MM.1S (cell line): Measurements from ENCODE around the gene ATG4B.

Source experiments
- DNase-seq: peaks from one replicate; pipeline ENCODE4 v3.0.0-alpha.2; 2015
- H2AFZ ChIP-seq: fragments of 300-600 bp; sonication (generic); 2 replicates; pipeline ENCODE4 v1.6.0; 2016; ENCODE audit warnings: antibody characterized with exemption, low read length
- H3F3A ChIP-seq: fragments of 300-600 bp; sonication (generic); 2 replicates; pipeline ENCODE4 v1.6.1; 2016; ENCODE audit warnings: mild to moderate bottlenecking, antibody characterized with exemption, low read length, moderate library complexity, mixed read lengths; ENCODE audit not compliant: insufficient read depth
- H3K27ac ChIP-seq: fragments of 300-600 bp; sonication (generic); 2 replicates; pipeline ENCODE4 v1.5.1; 2016; ENCODE audit warnings: mild to moderate bottlenecking, low read length
- H3K27me3 ChIP-seq: fragments of 300-600 bp; sonication (generic); replicated peaks from 2 replicates; pipeline ENCODE4 v1.6.0; 2016; ENCODE audit warnings: low read length; ENCODE audit not compliant: insufficient read depth
- H3K36me3 ChIP-seq: fragments of 300-600 bp; sonication (generic); replicated peaks from 2 replicates; pipeline ENCODE4 v1.6.1; 2016; ENCODE audit warnings: mild to moderate bottlenecking, low read length, mixed read lengths; ENCODE audit not compliant: insufficient read depth
- H3K4me1 ChIP-seq: fragments of 300-600 bp; sonication (generic); 2 replicates; pipeline ENCODE4 v1.6.1; 2016; ENCODE audit warnings: low read length, mixed read lengths
- H3K4me2 ChIP-seq: fragments of 300-600 bp; sonication (generic); 2 replicates; pipeline ENCODE4 v1.6.0; 2016; ENCODE audit warnings: low read depth, low read length
- H3K4me3 ChIP-seq: fragments of 300-600 bp; sonication (generic); 2 replicates; pipeline ENCODE4 v1.5.1; 2016; ENCODE audit warnings: low read length, mixed read lengths
- H3K79me2 ChIP-seq: fragments of 300-600 bp; sonication (generic); 2 replicates; pipeline ENCODE4 v1.6.1; 2016; ENCODE audit warnings: mixed run types, low read length, mixed read lengths
- H3K9ac ChIP-seq: fragments of 300-600 bp; sonication (generic); 2 replicates; pipeline ENCODE4 v1.6.1; 2016; ENCODE audit warnings: low read length, mixed read lengths
- H3K9me2 ChIP-seq: fragments of 300-600 bp; sonication (generic); replicated peaks from 2 replicates; pipeline ENCODE4 v1.6.1; 2016; ENCODE audit warnings: mild to moderate bottlenecking, low read length, mixed read lengths; ENCODE audit not compliant: insufficient read depth
- H3K9me3 ChIP-seq: fragments of 300-600 bp; sonication (generic); replicated peaks from 2 replicates; pipeline ENCODE4 v1.6.1; 2016; ENCODE audit warnings: mild to moderate bottlenecking, low read length, mixed read lengths; ENCODE audit not compliant: insufficient read depth
- H4K20me1 ChIP-seq: fragments of 300-600 bp; sonication (generic); 2 replicates; pipeline ENCODE4 v1.6.1; 2016; ENCODE audit warnings: mild to moderate bottlenecking, low read length, moderate library complexity, mixed read lengths; ENCODE audit not compliant: insufficient read depth
- EZH2 ChIP-seq: fragments of 300-600 bp; sonication (generic); optimal IDR thresholded peaks from 2 replicates; pipeline ENCODE3; 2017; ENCODE audit warnings: low read depth, mild to moderate bottlenecking, antibody characterized with exemption, low read length, mixed read lengths
- EZH2phosphoT487 ChIP-seq: fragments of 300-600 bp; sonication (generic); IDR thresholded peaks from 2 replicates; pipeline ENCODE4 v1.6.1; 2018; ENCODE audit warnings: antibody characterized with exemption, low read length
- TF ChIP-seq, protein P1 (sequence below): fragments of 300-600 bp; sonication (generic); IDR thresholded peaks from 2 replicates; pipeline ENCODE4 v1.5.1; 2016; ENCODE audit warnings: antibody characterized with exemption, low read length, mixed read lengths

ATG4B gene

DNA sequence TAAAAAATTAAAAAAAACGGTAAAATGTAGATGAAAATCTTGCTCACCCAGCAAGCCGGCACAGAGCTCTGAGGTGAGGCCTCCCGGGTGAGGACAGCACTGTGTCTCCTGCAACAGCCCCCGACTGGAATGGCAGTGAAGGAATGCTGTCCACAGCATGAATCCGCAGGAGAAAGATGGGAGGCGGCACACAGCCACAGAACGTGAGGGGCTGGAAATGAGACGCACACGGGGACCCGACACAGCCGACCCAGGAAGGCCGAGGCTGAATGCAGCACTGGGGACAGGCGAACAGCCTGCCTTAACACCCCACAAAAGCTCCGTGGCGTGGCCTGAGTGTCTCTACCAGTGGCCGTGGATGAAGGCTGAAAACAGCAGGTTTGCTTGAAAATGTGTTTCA, 44.2 kb upstream of the ATG4B start:
- H3K79me2 ChIP-seq: no peaks in the 10 kb centered on the region
- H3K9ac ChIP-seq: no peak overlapping the region
- DNase-seq: no peak
- H3K9me2 ChIP-seq: no peaks in the 10 kb centered on the region
- no peaks in the 10 kb centered on the region for H3K27me3 ChIP-seq
- TF ChIP-seq, protein P1, sequence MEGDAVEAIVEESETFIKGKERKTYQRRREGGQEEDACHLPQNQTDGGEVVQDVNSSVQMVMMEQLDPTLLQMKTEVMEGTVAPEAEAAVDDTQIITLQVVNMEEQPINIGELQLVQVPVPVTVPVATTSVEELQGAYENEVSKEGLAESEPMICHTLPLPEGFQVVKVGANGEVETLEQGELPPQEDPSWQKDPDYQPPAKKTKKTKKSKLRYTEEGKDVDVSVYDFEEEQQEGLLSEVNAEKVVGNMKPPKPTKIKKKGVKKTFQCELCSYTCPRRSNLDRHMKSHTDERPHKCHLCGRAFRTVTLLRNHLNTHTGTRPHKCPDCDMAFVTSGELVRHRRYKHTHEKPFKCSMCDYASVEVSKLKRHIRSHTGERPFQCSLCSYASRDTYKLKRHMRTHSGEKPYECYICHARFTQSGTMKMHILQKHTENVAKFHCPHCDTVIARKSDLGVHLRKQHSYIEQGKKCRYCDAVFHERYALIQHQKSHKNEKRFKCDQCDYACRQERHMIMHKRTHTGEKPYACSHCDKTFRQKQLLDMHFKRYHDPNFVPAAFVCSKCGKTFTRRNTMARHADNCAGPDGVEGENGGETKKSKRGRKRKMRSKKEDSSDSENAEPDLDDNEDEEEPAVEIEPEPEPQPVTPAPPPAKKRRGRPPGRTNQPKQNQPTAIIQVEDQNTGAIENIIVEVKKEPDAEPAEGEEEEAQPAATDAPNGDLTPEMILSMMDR: no peak
- TF ChIP-seq EZH2: no peak
- TF ChIP-seq EZH2phosphoT487: no peak
- no peak overlapping the region for H2AFZ ChIP-seq
- H3K36me3 ChIP-seq: no peaks in the 10 kb centered on the region
- H4K20me1 ChIP-seq: no peaks in the 10 kb centered on the region
- no peak overlapping the region for H3K4me3 ChIP-seq
- no peaks in the 10 kb centered on the region for H3K4me1 ChIP-seq
- H3K9me3 ChIP-seq: no peaks in the 10 kb centered on the region
- no peak overlapping the region for H3K4me2 ChIP-seq
- no peaks in the 10 kb centered on the region for H3F3A ChIP-seq
- H3K27ac ChIP-seq: no peak overlapping the region

- Histone ChIP-seq H3K9me2 (no peaks in the 10 kb centered on the region), H3K4me3 (no peak overlapping the region), H2AFZ (no peak overlapping the region), H3K4me1 (no peaks in the 10 kb centered on the region), H3K36me3 (no peaks in the 10 kb centered on the region), H4K20me1 (no peaks in the 10 kb centered on the region), H3K79me2 (no peaks in the 10 kb centered on the region), H3F3A (no peaks in the 10 kb centered on the region), H3K4me2 (no peak overlapping the region), H3K9ac (no peak overlapping the region), H3K9me3 (no peaks in the 10 kb centered on the region), H3K27me3 (no peaks in the 10 kb centered on the region), H3K27ac (no peak overlapping the region)
- DNase-seq: no peak
- TF ChIP-seq EZH2: no peak
- no peak for TF ChIP-seq EZH2phosphoT487
- TF ChIP-seq, protein P1: no peak
Measured at GRCh38 chr2:241595600-241596140, 41.8 kb upstream of the ATG4B start.

GRCh38 chr2:241597561-241597960, 39.9 kb upstream of the ATG4B start:
- Histone ChIP-seq H3F3A (no peaks in the 10 kb centered on the region), H3K4me2 (no peak overlapping the region), H3K27me3 (no peaks in the 10 kb centered on the region), H3K79me2 (no peaks in the 10 kb centered on the region), H3K9ac (no peak overlapping the region), H3K9me3 (no peaks in the 10 kb centered on the region), H3K4me1 (no peaks in the 10 kb centered on the region), H4K20me1 (no peaks in the 10 kb centered on the region), H3K9me2 (no peaks in the 10 kb centered on the region), H3K27ac (no peak overlapping the region), H2AFZ (no peak overlapping the region), H3K4me3 (no peak overlapping the region), H3K36me3 (no peaks in the 10 kb centered on the region)
- no peak for DNase-seq
- TF ChIP-seq EZH2 (no peak), EZH2phosphoT487 (no peak)
- TF ChIP-seq, protein P1: no peak
